ENCODE data around the gene ADORA2A.

ADORA2A gene

DNA sequence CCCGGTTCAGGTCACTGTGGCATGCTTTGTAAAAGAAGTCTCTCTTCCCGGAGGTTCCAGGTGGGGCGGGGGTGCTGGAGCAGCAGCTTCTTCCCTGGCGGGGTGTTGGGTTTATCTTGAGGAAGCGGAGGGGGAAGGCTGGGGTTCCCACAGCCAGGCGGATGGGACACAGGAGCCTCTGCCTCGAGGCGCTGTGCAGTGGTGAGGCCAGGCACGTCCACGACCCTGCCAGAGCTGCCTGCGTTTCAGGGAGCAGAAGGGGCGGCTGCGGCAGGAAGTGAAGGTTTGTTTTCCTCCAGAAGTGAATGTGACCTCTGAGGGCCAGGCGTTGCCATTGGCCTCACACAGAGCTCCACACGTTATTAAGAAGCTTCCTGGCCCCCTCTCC, 20.1 kb upstream of the ADORA2A start:
- peak overlapping the region; percentile 72 to 86 for H3K27ac Mint-ChIP-seq
- no peaks in the 10 kb centered on the region for H3K9me3 Mint-ChIP-seq

DNA sequence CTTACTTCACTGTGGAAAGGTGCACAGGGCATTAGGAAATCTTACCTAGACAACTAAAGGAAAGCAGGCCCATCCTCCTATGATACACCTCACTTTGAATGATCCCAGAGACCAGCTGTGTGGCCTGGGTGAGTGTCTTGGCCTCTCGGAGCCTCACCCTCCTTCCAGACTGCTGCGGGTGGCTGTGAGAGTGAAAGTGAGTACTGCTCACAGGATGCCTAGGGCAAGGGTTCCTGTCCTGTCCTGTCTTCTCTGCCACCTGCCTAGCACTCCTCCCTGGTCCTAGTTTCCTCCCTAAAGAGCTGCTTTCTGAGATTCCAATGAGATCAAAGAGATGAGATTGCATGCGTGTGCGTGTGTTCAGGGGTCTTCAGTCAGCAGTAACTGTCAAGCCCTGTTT, 19.5 kb upstream of the ADORA2A start:
- H3K27ac Mint-ChIP-seq = peak overlapping the region; percentile 72 to 86
- ATAC-seq (replicated peaks) = no peak
- H3K27me3 Mint-ChIP-seq = no peaks in the 10 kb centered on the region
- H3K9me3 Mint-ChIP-seq = no peaks in the 10 kb centered on the region
- no peak for DNase-seq
- peak overlapping the region in 1 of 2 donors; percentile 9 for H3K4me3 Mint-ChIP-seq
- H3K4me1 Mint-ChIP-seq (ENCODE audit: low read depth in 2 of 2) = peaks cover 28 to 31% of the 10 kb centered on the region in 2 donors
- H3K36me3 Mint-ChIP-seq (ENCODE audit: insufficient read depth) = peaks cover 11% of the 10 kb centered on the region

More for the DNA sequence above, 20.1 kb upstream of the ADORA2A start:
- no peaks in the 10 kb centered on the region for H3K27me3 Mint-ChIP-seq
- peaks cover 30 to 34% of the 10 kb centered on the region in 2 donors for H3K4me1 Mint-ChIP-seq (ENCODE audit: low read depth in 2 of 2)
- DNase-seq (no peak), ATAC-seq (replicated peaks) (no peak)
- H3K4me3 Mint-ChIP-seq = peak overlapping the region in 1 of 2 donors; percentile 9
- H3K36me3 Mint-ChIP-seq (ENCODE audit: insufficient read depth) = peaks cover 9% of the 10 kb centered on the region

DNA sequence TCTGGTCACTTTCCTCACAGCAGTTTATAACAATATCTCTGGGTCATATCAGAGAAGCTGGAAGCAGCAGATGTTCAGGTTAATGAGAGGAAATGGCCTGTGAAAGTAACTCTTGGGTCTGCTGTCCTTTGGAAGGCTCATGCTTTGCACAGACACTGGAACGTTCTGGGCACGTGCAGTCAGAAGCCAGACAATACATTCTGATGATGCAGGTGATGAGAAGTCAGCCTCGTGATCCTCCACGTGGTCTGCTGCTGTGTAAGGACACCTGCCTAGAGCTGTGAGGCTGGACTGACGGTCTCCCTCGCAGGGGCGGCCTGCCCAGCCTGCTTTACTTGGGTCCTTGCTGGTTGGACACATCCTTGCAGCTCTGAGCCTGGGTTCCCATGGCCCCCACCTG, 18.8 kb upstream of the ADORA2A start:
- Mint-ChIP-seq H3K27me3 (no peaks in the 10 kb centered on the region), H3K27ac (peak overlapping the region; percentile 49 to 58), H3K4me1 (ENCODE audit: low read depth in 2 of 2) (peaks cover 28 to 31% of the 10 kb centered on the region in 2 donors), H3K36me3 (ENCODE audit: insufficient read depth) (peaks cover 15% of the 10 kb centered on the region), H3K4me3 (peak overlapping the region in 1 of 2 donors; percentile 47), H3K9me3 (no peaks in the 10 kb centered on the region)
- ATAC-seq (replicated peaks) (no peak), DNase-seq (no peak)

DNA sequence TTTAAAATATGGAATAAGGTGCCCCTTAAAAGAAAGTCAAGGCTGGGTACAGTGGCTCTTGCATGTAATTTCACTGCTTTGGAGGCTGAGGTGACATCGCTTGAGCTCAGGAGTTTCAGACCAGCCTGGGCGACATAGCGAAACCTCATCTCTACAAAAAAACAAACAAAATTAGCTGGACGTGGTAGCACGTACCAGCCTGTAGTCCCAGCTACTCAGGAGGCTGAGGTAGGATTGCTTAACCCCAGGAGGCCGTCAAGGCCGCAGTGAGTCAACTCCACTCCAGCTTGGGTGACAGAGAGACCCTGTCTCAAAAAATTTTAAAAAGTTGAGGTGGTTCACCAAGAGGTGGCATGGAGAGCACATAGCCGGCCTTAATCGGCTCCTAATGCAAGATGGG, 17.7 kb upstream of the ADORA2A start:
- Mint-ChIP-seq H3K9me3 (no peaks in the 10 kb centered on the region), H3K27me3 (no peaks in the 10 kb centered on the region), H3K4me1 (ENCODE audit: low read depth in 2 of 2) (peaks cover 28 to 31% of the 10 kb centered on the region in 2 donors), H3K27ac (peak overlapping the region in 1 of 2 donors; percentile 86), H3K4me3 (peak overlapping the region; percentile 41 to 71), H3K36me3 (ENCODE audit: insufficient read depth) (peaks cover 16% of the 10 kb centered on the region)
- ATAC-seq (replicated peaks) (no peak), DNase-seq (no peak)

DNA sequence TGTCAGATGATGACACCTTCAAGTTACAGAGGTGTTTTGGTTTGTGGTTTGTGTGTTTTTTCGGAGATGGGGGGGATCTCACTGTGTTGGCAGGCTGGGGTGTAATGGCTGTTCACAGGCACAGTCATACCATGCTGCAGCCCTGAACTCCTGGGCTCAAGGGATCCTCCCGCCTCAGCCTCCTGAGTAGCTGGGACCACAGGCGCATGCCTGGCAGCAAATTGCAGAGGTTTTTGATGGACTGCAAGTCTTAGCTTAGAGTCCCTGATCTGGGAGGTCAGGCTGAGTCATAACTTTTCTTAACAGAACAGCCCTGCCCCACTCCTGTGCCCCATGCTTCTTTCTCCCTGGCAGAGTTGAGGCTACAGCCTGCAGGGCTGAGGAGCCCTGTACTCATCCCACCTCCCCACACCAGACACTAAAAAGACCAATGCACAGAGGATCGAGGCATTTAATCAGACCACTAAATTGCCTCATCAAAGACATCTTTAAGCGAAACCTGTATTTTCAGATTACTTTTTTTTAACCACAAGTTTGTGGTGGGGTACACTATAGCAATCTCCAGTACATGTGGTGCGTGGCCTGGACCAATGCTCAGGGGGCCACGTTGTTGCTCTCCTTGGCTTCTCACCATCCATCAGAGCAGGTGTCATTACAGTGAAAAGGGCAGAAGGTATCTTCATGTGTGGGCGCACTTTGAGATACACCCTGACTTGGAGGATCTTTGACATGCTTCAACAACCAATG, 17.1 kb upstream of the ADORA2A start:
- Mint-ChIP-seq H3K27me3 (no peaks in the 10 kb centered on the region), H3K36me3 (ENCODE audit: insufficient read depth) (peaks cover 22% of the 10 kb centered on the region), H3K9me3 (no peaks in the 10 kb centered on the region), H3K27ac (peak overlapping the region; percentile 59 to 86), H3K4me1 (ENCODE audit: low read depth in 2 of 2) (peaks cover 28 to 31% of the 10 kb centered on the region in 2 donors), H3K4me3 (peak overlapping the region; percentile 60 to 71)
- DNase-seq (peak; percentile 42 to 51 (median 47)), ATAC-seq (replicated peaks) (peak; percentile 95)

DNA sequence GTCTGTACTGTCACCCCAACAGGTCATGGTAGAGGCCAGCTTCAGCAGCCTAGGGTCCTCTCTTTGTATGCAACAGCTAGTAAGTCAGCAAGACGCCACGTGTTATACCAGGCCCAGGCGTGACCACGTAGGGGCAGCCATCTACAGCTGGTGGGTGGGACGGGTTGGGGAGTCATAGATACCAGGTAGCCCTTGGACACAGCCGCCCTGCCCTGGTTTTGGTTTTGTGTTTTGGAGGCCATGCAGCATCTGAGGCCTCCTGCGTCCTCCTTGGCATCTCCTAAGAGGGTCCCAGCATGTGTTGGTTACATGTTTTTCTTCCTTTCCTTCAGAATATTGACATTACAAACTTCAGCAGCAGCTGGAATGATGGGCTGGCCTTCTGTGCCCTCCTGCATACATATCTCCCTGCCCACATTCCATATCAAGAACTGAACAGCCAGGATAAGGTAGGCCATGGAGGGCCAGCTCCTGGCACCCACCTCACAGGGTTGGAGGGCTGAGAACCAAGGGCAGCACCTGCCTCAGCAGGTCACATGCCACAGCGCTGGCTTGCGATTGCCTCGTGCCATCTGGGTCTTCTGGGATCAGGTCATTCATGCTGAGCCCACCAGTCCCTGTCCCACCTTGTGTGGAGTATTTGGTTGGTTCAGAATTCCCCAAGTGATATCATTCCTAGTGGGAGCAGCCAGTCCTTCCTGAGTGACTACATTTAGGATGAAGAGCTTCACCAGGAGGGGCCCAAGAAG, 16.0 kb upstream of the ADORA2A start:
- no peak overlapping the region for H3K4me3 Mint-ChIP-seq

DNA sequence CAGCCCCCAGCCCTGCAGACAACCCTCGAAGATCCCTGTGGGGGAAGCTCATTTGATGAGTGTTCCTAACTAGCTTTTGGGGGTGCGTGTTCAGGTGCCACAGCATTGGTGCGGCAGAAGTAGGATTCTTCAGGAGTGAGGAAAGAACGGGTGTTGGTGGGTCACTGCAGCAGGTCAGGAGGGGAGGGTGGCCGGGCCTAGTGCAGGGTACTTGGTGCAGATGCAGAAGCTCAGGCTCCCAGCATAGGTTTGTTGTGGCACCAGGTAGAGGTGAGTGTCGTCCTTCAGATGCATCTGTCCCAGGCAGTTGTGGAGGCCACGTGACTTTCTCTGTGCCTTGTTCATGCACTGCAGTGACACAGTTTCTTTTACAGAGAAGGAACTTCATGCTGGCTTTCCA, 15.1 kb upstream of the ADORA2A start:
- Mint-ChIP-seq H3K36me3 (ENCODE audit: insufficient read depth) (peaks cover 19% of the 10 kb centered on the region), H3K4me1 (ENCODE audit: low read depth in 2 of 2) (peaks cover 21 to 25% of the 10 kb centered on the region in 2 donors), H3K4me3 (no peak overlapping the region), H3K27me3 (no peaks in the 10 kb centered on the region), H3K27ac (no peak overlapping the region), H3K9me3 (no peaks in the 10 kb centered on the region)
- no peak for ATAC-seq (replicated peaks)
- DNase-seq = no peak

More for the DNA sequence above, 16.0 kb upstream of the ADORA2A start:
- Mint-ChIP-seq H3K27ac (peak overlapping the region in 1 of 2 donors; percentile 55), H3K36me3 (ENCODE audit: insufficient read depth) (peaks cover 23% of the 10 kb centered on the region), H3K27me3 (no peaks in the 10 kb centered on the region), H3K4me1 (ENCODE audit: low read depth in 2 of 2) (peaks cover 26 to 31% of the 10 kb centered on the region in 2 donors), H3K9me3 (no peaks in the 10 kb centered on the region)
- no peak for DNase-seq
- ATAC-seq (replicated peaks) = no peak

DNA sequence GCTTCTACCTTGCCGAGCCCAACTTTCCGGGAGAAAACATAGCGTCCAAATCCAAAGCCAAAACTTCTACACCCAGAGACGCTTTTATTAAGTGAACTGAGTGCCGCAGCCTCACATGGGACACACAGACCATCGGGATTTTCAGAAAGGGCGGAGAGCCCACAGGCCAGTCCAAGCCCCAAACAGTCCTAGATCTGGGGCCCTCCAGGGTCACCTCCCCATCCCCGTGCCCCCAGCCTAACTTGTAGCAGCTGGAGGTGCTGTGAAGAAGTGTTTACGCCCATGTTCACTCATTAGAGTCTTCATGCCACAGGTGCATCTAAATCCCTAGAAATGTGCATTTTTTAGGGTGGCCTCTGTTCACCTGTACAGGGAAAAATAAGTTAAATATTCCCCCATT, 14.1 kb upstream of the ADORA2A start:
- Mint-ChIP-seq H3K4me3 (no peak overlapping the region), H3K27ac (peak overlapping the region in 1 of 2 donors; percentile 23), H3K36me3 (ENCODE audit: insufficient read depth) (peaks cover 23% of the 10 kb centered on the region), H3K27me3 (no peaks in the 10 kb centered on the region), H3K9me3 (no peaks in the 10 kb centered on the region), H3K4me1 (ENCODE audit: low read depth in 2 of 2) (peaks cover 11 to 15% of the 10 kb centered on the region in 2 donors)
- ATAC-seq (replicated peaks) (no peak), DNase-seq (no peak)

DNA sequence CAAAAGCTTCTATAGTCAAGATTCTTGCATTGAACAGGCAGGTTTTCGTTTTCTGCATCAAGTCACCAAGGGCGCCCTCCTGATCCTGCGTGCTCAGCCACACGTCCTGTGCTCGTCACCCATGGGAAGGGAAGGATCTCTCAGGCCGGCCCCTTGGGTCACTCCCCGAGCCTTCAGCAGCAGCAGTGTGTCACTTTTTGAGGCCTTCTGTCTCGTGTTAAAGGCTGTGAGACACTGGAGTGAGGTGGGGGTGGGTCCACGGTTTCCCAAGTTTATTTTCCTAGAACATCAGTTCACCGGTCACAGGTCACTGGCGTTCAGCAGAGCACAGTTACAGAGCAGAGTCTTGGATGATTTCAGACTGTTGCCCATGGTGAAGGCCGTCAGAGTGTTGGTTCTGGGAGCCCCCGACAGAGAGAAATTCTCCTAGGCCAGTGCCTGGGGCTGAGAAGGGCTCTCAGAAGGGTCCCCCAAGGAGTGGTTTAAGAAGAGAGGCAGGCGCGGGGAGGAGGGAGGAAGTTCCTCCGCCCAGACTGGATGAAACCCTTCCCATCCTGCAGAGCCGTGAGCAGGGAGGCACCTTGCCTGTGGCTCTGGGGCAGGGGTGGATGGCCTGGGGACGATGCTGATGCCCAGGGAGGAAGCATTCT, 13.5 kb upstream of the ADORA2A start:
- Mint-ChIP-seq H3K27me3 (no peaks in the 10 kb centered on the region), H3K9me3 (no peaks in the 10 kb centered on the region), H3K4me1 (ENCODE audit: low read depth in 2 of 2) (peaks cover 9 to 14% of the 10 kb centered on the region in 2 donors), H3K4me3 (no peak overlapping the region), H3K27ac (no peak overlapping the region), H3K36me3 (ENCODE audit: insufficient read depth) (peaks cover 23% of the 10 kb centered on the region)
- no peak for ATAC-seq (replicated peaks)
- no peak for DNase-seq

DNA sequence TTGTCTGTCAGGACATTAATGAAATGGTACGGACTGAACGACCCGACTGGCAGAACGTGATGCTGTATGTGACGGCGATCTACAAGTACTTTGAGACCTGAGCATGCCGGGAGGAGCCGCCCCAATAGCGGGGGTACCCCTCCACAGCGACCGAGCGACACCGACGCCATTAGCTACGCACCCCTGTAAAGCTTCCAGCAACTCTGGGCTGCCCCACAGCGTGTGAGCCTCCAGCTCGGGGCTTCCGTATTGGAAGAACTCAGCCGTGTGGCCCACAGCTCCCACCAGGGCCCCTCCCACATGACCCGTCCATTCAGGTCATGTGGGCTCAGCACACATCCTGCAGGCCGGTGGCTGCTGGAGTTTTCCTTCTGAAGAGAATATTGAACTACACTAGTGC, 12.9 kb upstream of the ADORA2A start:
- DNase-seq (no peak), ATAC-seq (replicated peaks) (no peak)
- Mint-ChIP-seq H3K36me3 (ENCODE audit: insufficient read depth) (peaks cover 23% of the 10 kb centered on the region), H3K27me3 (no peaks in the 10 kb centered on the region), H3K4me3 (no peak overlapping the region), H3K9me3 (no peaks in the 10 kb centered on the region), H3K27ac (no peak overlapping the region), H3K4me1 (ENCODE audit: low read depth in 2 of 2) (peaks cover 6 to 10% of the 10 kb centered on the region in 2 donors)

DNA sequence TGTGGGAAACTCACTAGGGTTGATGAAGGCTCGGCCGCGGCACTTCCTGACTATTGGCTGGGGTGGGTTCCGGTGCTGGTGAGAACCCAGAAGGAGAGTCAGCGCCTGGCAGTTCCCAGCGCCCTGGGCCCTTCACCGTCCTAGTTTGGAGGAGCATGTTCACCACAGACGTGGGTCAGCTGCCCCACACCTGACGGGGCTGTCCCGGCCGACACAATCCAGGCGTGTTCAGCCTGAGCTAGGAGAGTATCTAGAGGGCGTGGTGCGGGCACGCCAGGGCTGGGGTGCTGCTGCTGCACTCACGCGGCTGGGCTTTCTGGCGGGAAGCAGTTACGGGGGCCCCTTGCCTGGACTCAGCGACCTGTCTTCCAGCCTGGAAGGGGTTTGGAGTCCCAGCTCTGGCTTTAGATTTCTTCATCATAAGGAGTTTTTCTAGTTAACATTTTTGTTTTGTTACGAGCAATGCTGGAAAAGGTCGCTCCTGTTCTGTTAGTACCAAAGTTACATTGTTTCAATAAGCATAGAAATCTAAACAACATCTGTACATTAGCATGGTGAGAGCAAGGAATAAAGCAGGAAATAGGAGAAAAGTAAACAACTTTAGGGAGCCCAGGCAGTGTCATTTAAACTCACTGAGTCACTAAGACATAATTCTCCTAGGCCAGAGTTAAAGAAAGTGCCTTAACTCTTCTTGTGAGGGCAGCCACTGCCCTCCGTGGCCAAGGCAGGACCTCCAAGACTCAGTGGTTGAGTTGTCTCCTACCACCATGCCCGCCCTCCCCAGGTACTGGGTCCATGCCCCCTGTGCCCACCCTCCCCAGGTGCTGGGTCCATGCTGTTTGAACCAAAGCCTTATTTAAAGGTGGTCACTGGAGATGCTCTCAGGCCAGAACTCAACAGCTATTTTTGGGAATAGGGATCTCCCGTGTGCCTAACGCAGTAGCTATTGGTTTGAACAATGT, 12.1 kb upstream of the ADORA2A start:
- DNase-seq (no peak), ATAC-seq (replicated peaks) (no peak)
- no peaks in the 10 kb centered on the region for H3K9me3 Mint-ChIP-seq
- H3K4me1 Mint-ChIP-seq (ENCODE audit: low read depth in 2 of 2) = peaks cover 4 to 5% of the 10 kb centered on the region in 2 donors
- no peak overlapping the region for H3K4me3 Mint-ChIP-seq
- no peaks in the 10 kb centered on the region for H3K27me3 Mint-ChIP-seq
- H3K27ac Mint-ChIP-seq = no peak overlapping the region
- H3K36me3 Mint-ChIP-seq (ENCODE audit: insufficient read depth) = peaks cover 22% of the 10 kb centered on the region

DNA sequence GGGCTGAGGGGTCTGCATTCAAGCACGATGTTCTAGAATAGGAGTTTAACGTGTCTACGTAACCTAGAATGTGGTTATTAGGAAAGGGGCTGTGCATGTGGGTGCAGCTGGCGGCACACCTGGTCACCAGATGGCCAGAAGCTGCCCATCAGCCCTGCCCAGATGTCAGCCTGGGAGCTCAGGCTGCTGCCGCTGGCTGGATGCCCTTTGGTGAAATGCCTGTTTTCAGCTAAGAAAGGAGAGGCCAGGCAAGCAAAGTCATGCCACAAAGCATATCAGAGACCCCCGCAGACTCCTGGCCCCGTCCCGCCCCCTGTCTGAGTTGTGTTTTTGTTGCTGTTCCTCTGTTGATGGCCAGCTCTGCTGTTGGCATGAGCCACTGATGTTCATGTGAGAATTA, 11.3 kb upstream of the ADORA2A start:
- Mint-ChIP-seq H3K36me3 (ENCODE audit: insufficient read depth) (peaks cover 21% of the 10 kb centered on the region), H3K27me3 (no peaks in the 10 kb centered on the region), H3K4me1 (ENCODE audit: low read depth in 2 of 2) (peaks cover 0 to 2% of the 10 kb centered on the region in 2 donors), H3K27ac (no peak overlapping the region), H3K4me3 (no peak overlapping the region), H3K9me3 (no peaks in the 10 kb centered on the region)
- DNase-seq = no peak
- no peak for ATAC-seq (replicated peaks)

DNA sequence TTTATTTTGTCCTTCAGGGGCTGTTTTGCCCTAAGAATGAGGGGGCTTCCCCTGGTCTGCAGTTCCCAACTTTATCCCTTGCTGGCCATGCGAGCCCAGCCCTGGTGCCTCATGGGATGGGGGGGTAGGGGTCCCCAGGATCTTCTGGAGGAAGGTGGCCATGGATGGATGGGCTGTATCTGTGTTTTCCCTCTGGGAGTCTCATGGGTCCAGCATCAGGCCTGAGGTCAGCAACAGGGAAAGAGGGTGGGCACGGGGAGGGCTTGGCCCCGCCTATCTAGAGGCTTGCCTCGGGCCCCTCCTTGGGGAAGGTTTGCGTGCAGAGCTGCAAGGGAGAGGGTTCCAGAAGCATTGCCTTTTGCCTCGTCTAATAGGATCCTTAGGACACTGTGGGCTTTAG, 10.8 kb upstream of the ADORA2A start:
- Mint-ChIP-seq H3K9me3 (no peaks in the 10 kb centered on the region), H3K36me3 (ENCODE audit: insufficient read depth) (peaks cover 21% of the 10 kb centered on the region), H3K27ac (no peak overlapping the region), H3K4me3 (no peak overlapping the region), H3K27me3 (no peaks in the 10 kb centered on the region), H3K4me1 (ENCODE audit: low read depth in 2 of 2) (peaks cover 4 to 5% of the 10 kb centered on the region in 2 donors)
- no peak for ATAC-seq (replicated peaks)
- DNase-seq = no peak

All from effector memory CD8-positive, alpha-beta T cell (primary cell).